ENCODE measurements around the gene ABCC12.

DNA sequence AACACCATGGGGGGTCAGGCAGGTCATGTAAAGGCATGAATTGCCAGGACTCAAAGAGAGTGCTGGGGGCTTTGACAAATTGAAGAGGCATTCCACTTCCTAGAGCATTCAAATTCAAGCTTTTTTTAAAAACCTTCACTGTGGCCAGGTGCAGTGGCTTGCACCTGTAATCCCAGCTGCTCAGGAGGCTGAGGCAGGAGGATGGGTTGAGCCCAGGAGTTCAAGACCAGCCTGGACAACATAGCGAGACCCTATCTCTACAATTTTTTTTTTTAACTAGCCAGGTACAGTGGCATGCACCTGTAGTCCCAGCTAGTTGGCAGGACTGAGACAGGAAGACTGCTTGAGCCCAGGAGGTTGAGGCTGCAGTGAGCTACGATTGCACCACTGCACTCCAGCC is 17.2 kb downstream of the ABCC12 start:
- TF ChIP-seq RELA (CRISPR knock-in tag; IDR thresholded peaks at IDR 0.05; ENCODE audit: borderline replicate concordance) = no peak
- TF ChIP-seq, protein P1, sequence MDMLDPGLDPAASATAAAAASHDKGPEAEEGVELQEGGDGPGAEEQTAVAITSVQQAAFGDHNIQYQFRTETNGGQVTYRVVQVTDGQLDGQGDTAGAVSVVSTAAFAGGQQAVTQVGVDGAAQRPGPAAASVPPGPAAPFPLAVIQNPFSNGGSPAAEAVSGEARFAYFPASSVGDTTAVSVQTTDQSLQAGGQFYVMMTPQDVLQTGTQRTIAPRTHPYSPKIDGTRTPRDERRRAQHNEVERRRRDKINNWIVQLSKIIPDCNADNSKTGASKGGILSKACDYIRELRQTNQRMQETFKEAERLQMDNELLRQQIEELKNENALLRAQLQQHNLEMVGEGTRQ (CRISPR knock-in tag; IDR thresholded peaks at IDR 0.05) = no peak
- TF ChIP-seq, protein P2, sequence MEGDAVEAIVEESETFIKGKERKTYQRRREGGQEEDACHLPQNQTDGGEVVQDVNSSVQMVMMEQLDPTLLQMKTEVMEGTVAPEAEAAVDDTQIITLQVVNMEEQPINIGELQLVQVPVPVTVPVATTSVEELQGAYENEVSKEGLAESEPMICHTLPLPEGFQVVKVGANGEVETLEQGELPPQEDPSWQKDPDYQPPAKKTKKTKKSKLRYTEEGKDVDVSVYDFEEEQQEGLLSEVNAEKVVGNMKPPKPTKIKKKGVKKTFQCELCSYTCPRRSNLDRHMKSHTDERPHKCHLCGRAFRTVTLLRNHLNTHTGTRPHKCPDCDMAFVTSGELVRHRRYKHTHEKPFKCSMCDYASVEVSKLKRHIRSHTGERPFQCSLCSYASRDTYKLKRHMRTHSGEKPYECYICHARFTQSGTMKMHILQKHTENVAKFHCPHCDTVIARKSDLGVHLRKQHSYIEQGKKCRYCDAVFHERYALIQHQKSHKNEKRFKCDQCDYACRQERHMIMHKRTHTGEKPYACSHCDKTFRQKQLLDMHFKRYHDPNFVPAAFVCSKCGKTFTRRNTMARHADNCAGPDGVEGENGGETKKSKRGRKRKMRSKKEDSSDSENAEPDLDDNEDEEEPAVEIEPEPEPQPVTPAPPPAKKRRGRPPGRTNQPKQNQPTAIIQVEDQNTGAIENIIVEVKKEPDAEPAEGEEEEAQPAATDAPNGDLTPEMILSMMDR (IDR thresholded peaks at IDR 0.05) = no peak
- TF ChIP-seq NFE2L1 (CRISPR knock-in tag; IDR thresholded peaks at IDR 0.05) = no peak
- TF ChIP-seq, protein P3, sequence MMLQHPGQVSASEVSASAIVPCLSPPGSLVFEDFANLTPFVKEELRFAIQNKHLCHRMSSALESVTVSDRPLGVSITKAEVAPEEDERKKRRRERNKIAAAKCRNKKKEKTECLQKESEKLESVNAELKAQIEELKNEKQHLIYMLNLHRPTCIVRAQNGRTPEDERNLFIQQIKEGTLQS (CRISPR knock-in tag; conservative IDR thresholded peaks at IDR 0.05) = no peak
- no peak for TF ChIP-seq ETV6 (CRISPR knock-in tag; IDR thresholded peaks at IDR 0.05)
- TF ChIP-seq, protein P4, sequence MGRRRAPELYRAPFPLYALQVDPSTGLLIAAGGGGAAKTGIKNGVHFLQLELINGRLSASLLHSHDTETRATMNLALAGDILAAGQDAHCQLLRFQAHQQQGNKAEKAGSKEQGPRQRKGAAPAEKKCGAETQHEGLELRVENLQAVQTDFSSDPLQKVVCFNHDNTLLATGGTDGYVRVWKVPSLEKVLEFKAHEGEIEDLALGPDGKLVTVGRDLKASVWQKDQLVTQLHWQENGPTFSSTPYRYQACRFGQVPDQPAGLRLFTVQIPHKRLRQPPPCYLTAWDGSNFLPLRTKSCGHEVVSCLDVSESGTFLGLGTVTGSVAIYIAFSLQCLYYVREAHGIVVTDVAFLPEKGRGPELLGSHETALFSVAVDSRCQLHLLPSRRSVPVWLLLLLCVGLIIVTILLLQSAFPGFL (CRISPR knock-in tag; IDR thresholded peaks at IDR 0.05; ENCODE audit: borderline replicate concordance) = no peak
- TF ChIP-seq, protein P5, sequence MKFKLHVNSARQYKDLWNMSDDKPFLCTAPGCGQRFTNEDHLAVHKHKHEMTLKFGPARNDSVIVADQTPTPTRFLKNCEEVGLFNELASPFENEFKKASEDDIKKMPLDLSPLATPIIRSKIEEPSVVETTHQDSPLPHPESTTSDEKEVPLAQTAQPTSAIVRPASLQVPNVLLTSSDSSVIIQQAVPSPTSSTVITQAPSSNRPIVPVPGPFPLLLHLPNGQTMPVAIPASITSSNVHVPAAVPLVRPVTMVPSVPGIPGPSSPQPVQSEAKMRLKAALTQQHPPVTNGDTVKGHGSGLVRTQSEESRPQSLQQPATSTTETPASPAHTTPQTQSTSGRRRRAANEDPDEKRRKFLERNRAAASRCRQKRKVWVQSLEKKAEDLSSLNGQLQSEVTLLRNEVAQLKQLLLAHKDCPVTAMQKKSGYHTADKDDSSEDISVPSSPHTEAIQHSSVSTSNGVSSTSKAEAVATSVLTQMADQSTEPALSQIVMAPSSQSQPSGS (CRISPR knock-in tag; IDR thresholded peaks at IDR 0.05; ENCODE audit: borderline replicate concordance, low read depth) = no peak
- TF ChIP-seq NR1H2 (CRISPR knock-in tag; IDR thresholded peaks at IDR 0.05) = no peak
- TF ChIP-seq, protein P6, sequence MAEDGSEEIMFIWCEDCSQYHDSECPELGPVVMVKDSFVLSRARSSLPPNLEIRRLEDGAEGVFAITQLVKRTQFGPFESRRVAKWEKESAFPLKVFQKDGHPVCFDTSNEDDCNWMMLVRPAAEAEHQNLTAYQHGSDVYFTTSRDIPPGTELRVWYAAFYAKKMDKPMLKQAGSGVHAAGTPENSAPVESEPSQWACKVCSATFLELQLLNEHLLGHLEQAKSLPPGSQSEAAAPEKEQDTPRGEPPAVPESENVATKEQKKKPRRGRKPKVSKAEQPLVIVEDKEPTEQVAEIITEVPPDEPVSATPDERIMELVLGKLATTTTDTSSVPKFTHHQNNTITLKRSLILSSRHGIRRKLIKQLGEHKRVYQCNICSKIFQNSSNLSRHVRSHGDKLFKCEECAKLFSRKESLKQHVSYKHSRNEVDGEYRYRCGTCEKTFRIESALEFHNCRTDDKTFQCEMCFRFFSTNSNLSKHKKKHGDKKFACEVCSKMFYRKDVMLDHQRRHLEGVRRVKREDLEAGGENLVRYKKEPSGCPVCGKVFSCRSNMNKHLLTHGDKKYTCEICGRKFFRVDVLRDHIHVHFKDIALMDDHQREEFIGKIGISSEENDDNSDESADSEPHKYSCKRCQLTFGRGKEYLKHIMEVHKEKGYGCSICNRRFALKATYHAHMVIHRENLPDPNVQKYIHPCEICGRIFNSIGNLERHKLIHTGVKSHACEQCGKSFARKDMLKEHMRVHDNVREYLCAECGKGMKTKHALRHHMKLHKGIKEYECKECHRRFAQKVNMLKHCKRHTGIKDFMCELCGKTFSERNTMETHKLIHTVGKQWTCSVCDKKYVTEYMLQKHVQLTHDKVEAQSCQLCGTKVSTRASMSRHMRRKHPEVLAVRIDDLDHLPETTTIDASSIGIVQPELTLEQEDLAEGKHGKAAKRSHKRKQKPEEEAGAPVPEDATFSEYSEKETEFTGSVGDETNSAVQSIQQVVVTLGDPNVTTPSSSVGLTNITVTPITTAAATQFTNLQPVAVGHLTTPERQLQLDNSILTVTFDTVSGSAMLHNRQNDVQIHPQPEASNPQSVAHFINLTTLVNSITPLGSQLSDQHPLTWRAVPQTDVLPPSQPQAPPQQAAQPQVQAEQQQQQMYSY (CRISPR knock-in tag; IDR thresholded peaks at IDR 0.05) = no peak
